GM12878 (cell line): ENCODE measurements around the gene MMRN2. TPM values are rescaled to one million over a fixed set of nuclear protein-coding genes. Genes with fewer than 3 reads are reported as not detected.
"Not testable (repeated sequence)": the region's sequence is repeated elsewhere in the genome, so short reads cannot be mapped to it uniquely, and the experiment has no call there.

Source experiments
- ATAC-seq: fragments of 200-7000 bp; cut with Tn5 transposase; 3 replicates; pipeline ENCODE4 v1.9.1; 2020; ENCODE audit warnings: mild to moderate bottlenecking, moderate library complexity
- BruUV-seq: library from RNA; stranded (reverse); fragments of 400-500 nt; replicated peaks from 2 replicates; lab custom pipeline; 2021; lab: Mats Ljungman, UMichigan
- CTCF ChIA-PET: fragments of 300-600 bp; sonication (Branson Sonifier 250); formaldehyde crosslinking; extraction: SDS; loops from one replicate; lab custom pipeline; 2021; ENCODE audit warnings: inconsistent platforms; lab: Yijun Ruan, JAX
- POLR2A ChIA-PET: fragments of 350-600 bp; formaldehyde crosslinking; extraction: SDS; loops from one replicate; lab custom pipeline; 2021; ENCODE audit warnings: inconsistent platforms; lab: Charles Lee
- RAD21 ChIA-PET: fragments of 300-600 bp; sonication (Branson Sonifier 250); formaldehyde crosslinking; loops from one replicate; lab custom pipeline; 2023; ENCODE audit warnings: antibody characterized with exemption; ENCODE audit not compliant: unreplicated experiment; lab: Charles Lee
- SMC1A ChIA-PET: fragments of 300-600 bp; sonication (Branson Sonifier 250); formaldehyde crosslinking; loops from one replicate; lab custom pipeline; 2023; ENCODE audit not compliant: unreplicated experiment, uncharacterized antibody; lab: Charles Lee
- DNase-seq: peaks from one replicate; pipeline ENCODE4 v3.0.0-alpha.2; 2011; ENCODE audit warnings: low read depth, low spot score
- FAIRE-seq: peaks from 3 replicates; lab custom pipeline; 2011; peaks lifted over from hg19 to GRCh38; lab: Jason Lieb, UNC
- H2AFZ ChIP-seq: 2 replicates; pipeline ENCODE4 v1.6.0; 2011; ENCODE audit warnings: low read depth, low read length, control low read depth; ENCODE audit not compliant: control insufficient read depth
- H3K27ac ChIP-seq: 2 replicates; pipeline ENCODE4 v1.5.1; 2011; ENCODE audit warnings: control low read depth; ENCODE audit not compliant: control insufficient read depth, insufficient read depth
- H3K27me3 ChIP-seq, 2 experiments: replicated peaks in 1 of 2; 2 replicates each; pipeline versions ENCODE4 v1.6.0 to v1.6.1; 2011; ENCODE audit warnings: low read length in 1 of 2; ENCODE audit not compliant: control insufficient read depth in 2 of 2, insufficient read depth in 2 of 2
- H3K36me3 ChIP-seq, 2 experiments: 2 replicates each; pipeline ENCODE4 v1.5.1; 2011; ENCODE audit warnings: low read length in 1 of 2; ENCODE audit not compliant: control insufficient read depth in 2 of 2, insufficient read depth in 2 of 2
- H3K4me1 ChIP-seq: 2 replicates; pipeline ENCODE4 v1.6.1; 2011; ENCODE audit warnings: mild to moderate bottlenecking, low read length, moderate library complexity, mixed read lengths; ENCODE audit not compliant: control insufficient read depth, insufficient read depth
- H3K4me2 ChIP-seq: 2 replicates; pipeline ENCODE4 v1.6.0; 2011; ENCODE audit warnings: control low read depth; ENCODE audit not compliant: control insufficient read depth, insufficient read depth
- H3K4me3 ChIP-seq: fragments of 200-600 bp; sonication (generic); 2 replicates; pipeline ENCODE4 v1.5.1; 2016
- H3K79me2 ChIP-seq: 2 replicates; pipeline ENCODE4 v1.6.0; 2011; ENCODE audit warnings: low read length; ENCODE audit not compliant: control insufficient read depth, insufficient read depth
- H3K9ac ChIP-seq: 2 replicates; pipeline ENCODE4 v1.8.0; 2011; ENCODE audit warnings: low read length, control low read depth, mixed read lengths; ENCODE audit not compliant: control insufficient read depth, insufficient read depth
- H3K9me3 ChIP-seq: replicated peaks from 3 replicates; pipeline ENCODE4 v1.5.1; 2011; ENCODE audit warnings: mild to moderate bottlenecking, low read length; ENCODE audit not compliant: control insufficient read depth, insufficient read depth
- H4K20me1 ChIP-seq: 2 replicates; pipeline ENCODE4 v1.6.0; 2011; ENCODE audit not compliant: control insufficient read depth, insufficient read depth
- BHLHE40 ChIP-seq, 2 experiments: fragments of 450-650 bp in 1 of 2; IDR thresholded peaks; 2 replicates each; pipeline ENCODE4 v1.6.1; 2011 to 2017; ENCODE audit warnings: low read depth in 2 of 2, borderline replicate concordance in 1 of 2, improper control_type of control experiment in 1 of 2, low read length in 1 of 2, mild to moderate bottlenecking in 1 of 2
- EZH2 ChIP-seq: IDR thresholded peaks from 2 replicates; pipeline ENCODE4 v1.6.1; 2012; ENCODE audit warnings: low read depth, mild to moderate bottlenecking, control low read depth, inconsistent platforms, low read length, borderline replicate concordance; ENCODE audit not compliant: control insufficient read depth
- NBN ChIP-seq: fragments of 450-650 bp; IDR thresholded peaks from 2 replicates; pipeline ENCODE4 v1.6.1; 2016
- NFYA ChIP-seq: IDR thresholded peaks from 2 replicates; pipeline ENCODE4 v1.6.1; 2011; ENCODE audit warnings: low read depth, mild to moderate bottlenecking, low read length, improper control_type of control experiment, borderline replicate concordance
- NR2C1 ChIP-seq: fragments of 450-650 bp; IDR thresholded peaks from 2 replicates; pipeline ENCODE4 v1.6.1; 2017; ENCODE audit warnings: antibody characterized with exemption, mild to moderate bottlenecking, moderate library complexity
- RBBP5 ChIP-seq: fragments of 200-600 bp; sonication (generic); conservative IDR thresholded peaks from 2 replicates; pipeline ENCODE4 v1.6.1; 2016
- SP1 ChIP-seq: IDR thresholded peaks from one replicate; pipeline ENCODE4 v1.6.1; 2011; ENCODE audit warnings: low read depth, low read length
- SUZ12 ChIP-seq: fragments of 200-600 bp; sonication (generic); IDR thresholded peaks from one replicate; pipeline ENCODE4 v1.6.1; 2018; ENCODE audit warnings: antibody characterized with exemption, mild to moderate bottlenecking; ENCODE audit not compliant: unreplicated experiment
- ZBED1 ChIP-seq: IDR thresholded peaks from 2 replicates; pipeline ENCODE4 v1.6.1; 2016; ENCODE audit warnings: borderline replicate concordance
- ZBTB11 ChIP-seq: fragments of 450-650 bp; formaldehyde crosslinking; IDR thresholded peaks from 2 replicates; pipeline ENCODE4 v1.5.0; 2022; ENCODE audit warnings: mild to moderate bottlenecking, missing genetic modification characterization
- ZNF24 ChIP-seq: fragments of 450-650 bp; IDR thresholded peaks from 2 replicates; pipeline ENCODE4 v1.6.1; 2017; ENCODE audit warnings: antibody characterized with exemption, mild to moderate bottlenecking
- ZSCAN29 ChIP-seq: fragments of 450-650 bp; IDR thresholded peaks from 2 replicates; pipeline ENCODE4 v1.6.1; 2017; ENCODE audit warnings: mild to moderate bottlenecking, moderate library complexity
- WGBS: methylation state at CpG from one replicate; pipeline ENCODE4 v1.1.6; 2016; ENCODE audit warnings: low lambda C conversion rate; ENCODE audit not compliant: insufficient replicate concordance, insufficient coverage; ENCODE audit errors: missing lambda C conversion rate; 5-methylcytosine and 5-hydroxymethylcytosine counted together
- in situ Hi-C: fragments of 300-500 bp; cut with MboI; formaldehyde crosslinking; loops from 9 replicates; pipeline ENCODE4 v1.14.3; 2018; ENCODE audit warnings: mixed read lengths
- intact Hi-C: fragments of 100-400 bp; cut with micrococcal nuclease; formaldehyde crosslinking; loops from one replicate; pipeline ENCODE4 v1.14.2; 2022; ENCODE audit not compliant: unreplicated experiment
- polyA plus RNA-seq, 11 experiments: library from polyadenylated mRNA; depleted of rRNA in 4 of 11; unstranded in 6 of 11; stranded (reverse) in 5 of 11; fragments of >200 nt; fragmentation: Nextera tagmentation in 4 of 11; fragmentation: Illumina TruSeq in 1 of 11; extraction: Ambion mirVana in 4 of 11; extraction: Trizol in 1 of 11; gene quantifications; 1 replicate in 1 of 11; 2 replicates in 10 of 11; pipeline versions ENCODE4 v1.2.1 to v1.2.3, GENCODE V29; 2011 to 2016; ENCODE audit warnings: inconsistent platforms in 2 of 11, missing spikeins in 2 of 11, low read depth in 1 of 11
- total RNA-seq, 4 experiments: library from RNA; depleted of rRNA in 3 of 4; stranded (reverse); fragments of >200 nt in 3 of 4; fragmentation: Illumina TruSeq in 1 of 4; extraction: Trizol in 1 of 4; gene quantifications; 2 replicates each; pipeline versions ENCODE4 v1.2.1 to v1.2.3, GENCODE V29; 2013 to 2021

MMRN2 gene
- total and polyA plus RNA-seq, 10 of the 15 experiments (the other 5 are each of a cell fraction or from before 2014, with no cell fraction given), result 0.09 to 1.0 (median 0.54) TPM; not detected in 3

GRCh38 chr10:87000491-87000890, 43.1 kb upstream of the MMRN2 start:
- Histone ChIP-seq H4K20me1 (no peaks in the 10 kb centered on the region), H3K4me1 (no peaks in the 10 kb centered on the region), H3K79me2 (no peaks in the 10 kb centered on the region), H3K4me2 (no peak overlapping the region), H3K27me3 (no peaks in the 10 kb centered on the region), H3K4me3 (no peak overlapping the region), H3K36me3 (no peaks in the 10 kb centered on the region), H3K9me3 (no peaks in the 10 kb centered on the region), H3K27ac (no peak overlapping the region), H2AFZ (no peak overlapping the region), H3K9ac (no peak overlapping the region)
- BruUV-seq, result no TSS peak
- no peak for DNase-seq
- SMC1A ChIA-PET, result no interaction called here
- CTCF ChIA-PET, result no interaction called here
- RAD21 ChIA-PET, result no interaction called here
- intact Hi-C loops, result no loop called here
- no peak for ATAC-seq
- 33% methylated on average over 3 of the region's 3 CpGs for WGBS
- in situ Hi-C loops, result no loop called here
- FAIRE-seq, result no peak
- POLR2A ChIA-PET, result interaction anchor here (0.6 kb wide), 1 partner anchor 135 kb away, joined by 3 read pairs; no protein-coding TSS in a partner anchor
- no peak for TF ChIP-seq NR2C1
- no peak for TF ChIP-seq NBN
- no peak for TF ChIP-seq BHLHE40 (IDR thresholded peaks at IDR 0.05; ENCODE audit: borderline replicate concordance in 1 of 2, low read depth in 2 of 2, low read length in 1 of 2)
- TF ChIP-seq ZSCAN29, result no peak
- no peak for TF ChIP-seq ZNF24
- TF ChIP-seq EZH2, result no peak
- TF ChIP-seq NFYA, result no peak
- TF ChIP-seq ZBED1, result no peak
- no peak for TF ChIP-seq SP1
- no peak for TF ChIP-seq SUZ12
- TF ChIP-seq ZBTB11 (CRISPR knock-in tag), result no peak
- no peak for TF ChIP-seq RBBP5

GRCh38 chr10:86999802-87000403, 42.5 kb upstream of the MMRN2 start:
- POLR2A ChIA-PET, result interaction anchor here (0.6 kb wide), 1 partner anchor 134 kb away, joined by 3 read pairs; no protein-coding TSS in a partner anchor
- DNase-seq, intact Hi-C loops, H3K36me3 ChIP-seq, SMC1A ChIA-PET, CTCF ChIA-PET, H3K4me3 ChIP-seq, H3K27ac ChIP-seq, H3K27me3 ChIP-seq, RAD21 ChIA-PET, H3K9me3 ChIP-seq, H3K79me2 ChIP-seq, in situ Hi-C loops, ATAC-seq, H3K4me1 ChIP-seq, H3K4me2 ChIP-seq, H4K20me1 ChIP-seq, FAIRE-seq, H3K9ac ChIP-seq, H2AFZ ChIP-seq, BruUV-seq: not testable (repeated sequence)
- 25% methylated on average over 6 of the region's 6 CpGs for WGBS
